Activated CD4-positive, alpha-beta T cell treated with anti-CD3 and anti-CD28 coated beads, Interleukin-2, amount 50 U/mL, for 4 hours (primary cell): ENCODE measurements around the gene SLC25A42.
"Not testable (repeated sequence)": the region's sequence is repeated elsewhere in the genome, so short reads cannot be mapped to it uniquely, and the experiment has no call there.

Experiments
- DNase-seq, 2 experiments: peaks; one replicate each; pipeline ENCODE4 v3.0.0-alpha.2; 2020

SLC25A42 gene

GRCh38 chr19:19063183-19064097 lies at the start of gene SLC25A42:
TSS of gene SLC25A42 (plus strand) at chr19:19063994. CDS start at chr19:19096125, 32,131 bp downstream.
- DNase-seq = peak; percentile 98 to 99

- DNase-seq = no peak
These were observed 42.7 kb upstream of the SLC25A42 start for GRCh38 chr19:19021115-19021514.

- DNase-seq = no peak
These were observed 41.3 kb upstream of the SLC25A42 start for GRCh38 chr19:19022380-19022961.

- not testable (repeated sequence) for DNase-seq
These were observed 40.4 kb upstream of the SLC25A42 start for GRCh38 chr19:19023376-19023775.

- no peak for DNase-seq
These were observed 37.9 kb upstream of the SLC25A42 start for GRCh38 chr19:19025861-19026260.

- DNase-seq = no peak
These were observed 37.4 kb upstream of the SLC25A42 start for GRCh38 chr19:19026299-19026971.

GRCh38 chr19:19027228-19027627 lies 36.6 kb upstream of the SLC25A42 start:
- no peak for DNase-seq

- no peak for DNase-seq
These were observed 35.3 kb upstream of the SLC25A42 start for GRCh38 chr19:19028526-19028925.

- DNase-seq = no peak
These were observed 31.9 kb upstream of the SLC25A42 start for GRCh38 chr19:19031891-19032290.

- peak; percentile 68 to 69 for DNase-seq
These were observed 31.2 kb upstream of the SLC25A42 start for GRCh38 chr19:19032420-19033175.

- DNase-seq = no peak
These were observed 30.7 kb upstream of the SLC25A42 start for GRCh38 chr19:19033176-19033425.

- peak; percentile 76 to 80 for DNase-seq
These were observed 30.2 kb upstream of the SLC25A42 start, which contains the start of the genes ARMC6 and SUGP2 for GRCh38 chr19:19033426-19034203. TSS of gene ARMC6 (plus strand) at chr19:19033603. CDS start at chr19:19034210, 607 bp downstream. TSS of gene SUGP2 (minus strand) at chr19:19033517. CDS start at chr19:19031071, 2,446 bp downstream.

- DNase-seq = peak; percentile 62 to 68
These were observed 29.6 kb upstream of the SLC25A42 start for GRCh38 chr19:19034204-19034624.

GRCh38 chr19:19039901-19040300 lies 23.9 kb upstream of the SLC25A42 start:
- DNase-seq = no peak

GRCh38 chr19:19040417-19040816 lies 23.4 kb upstream of the SLC25A42 start:
- DNase-seq = no peak

GRCh38 chr19:19042732-19043280 lies 21.0 kb upstream of the SLC25A42 start:
- DNase-seq = no peak

GRCh38 chr19:19043481-19043880 lies 20.3 kb upstream of the SLC25A42 start:
- no peak for DNase-seq

GRCh38 chr19:19043881-19044280 lies 19.9 kb upstream of the SLC25A42 start:
- no peak for DNase-seq

- no peak for DNase-seq
These were observed 14.4 kb upstream of the SLC25A42 start for GRCh38 chr19:19049406-19049805.

- no peak for DNase-seq
These were observed 13.7 kb upstream of the SLC25A42 start for GRCh38 chr19:19050104-19050503.

GRCh38 chr19:19050731-19051130 lies 13.1 kb upstream of the SLC25A42 start:
- no peak for DNase-seq
